NOMO-1 treated with DMSO at 0.1 percent for 48 hours (cell line): ENCODE data around the gene CWF19L1.

ENCODE experiments used
- DNase-seq: peaks from one replicate; lab custom pipeline; 2025; ENCODE audit not compliant: unreplicated experiment; lab: John Stamatoyannopoulos, UW

CWF19L1 gene

GRCh38 chr10:100253041-100253440, 14.4 kb downstream of the CWF19L1 start:
- no peak for DNase-seq

GRCh38 chr10:100248820-100249219, 18.6 kb downstream of the CWF19L1 start:
- DNase-seq = no peak

GRCh38 chr10:100245484-100246220, 21.8 kb downstream of the CWF19L1 start:
- no peak for DNase-seq

- no peak for DNase-seq
Observed at GRCh38 chr10:100239851-100240250, 27.6 kb downstream of the CWF19L1 start.

GRCh38 chr10:100238429-100238828, 29.0 kb downstream of the CWF19L1 start:
- DNase-seq = no peak

GRCh38 chr10:100232101-100232500, 35.3 kb downstream of the CWF19L1 start:
- DNase-seq = no peak

- DNase-seq = no peak
Observed at GRCh38 chr10:100229819-100230422, 37.5 kb downstream of the CWF19L1 start.

GRCh38 chr10:100223879-100224278, 43.6 kb downstream of the CWF19L1 start:
- DNase-seq = no peak

- DNase-seq = no peak
Observed at GRCh38 chr10:100222529-100222928, 44.9 kb downstream of the CWF19L1 start.

DNA sequence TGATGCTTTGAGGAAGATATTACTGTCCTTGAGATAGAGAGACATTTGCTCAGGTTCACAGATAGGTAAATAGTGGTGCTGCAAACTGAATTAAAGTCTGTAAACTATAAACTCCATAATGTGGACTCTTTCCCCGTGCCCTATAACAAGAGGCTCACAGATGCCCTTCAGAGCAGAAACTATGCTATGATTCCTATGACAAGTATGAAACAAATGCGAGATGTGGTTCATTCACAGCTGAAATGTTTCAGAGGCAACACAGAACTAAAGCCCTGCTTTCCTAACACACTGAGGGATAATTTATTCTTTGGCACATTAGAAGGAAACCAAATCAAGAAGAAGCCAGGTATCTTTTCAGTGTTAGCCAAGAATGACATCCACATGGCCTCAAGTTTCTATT, 51.4 kb downstream of the CWF19L1 start:
- DNase-seq = no peak

GRCh38 chr10:100209303-100209702, 58.1 kb downstream of the CWF19L1 start:
- no peak for DNase-seq

GRCh38 chr10:100208276-100208675, 59.2 kb downstream of the CWF19L1 start:
- no peak for DNase-seq

- no peak for DNase-seq
Observed at GRCh38 chr10:100204370-100204769, 63.1 kb downstream of the CWF19L1 start.

DNA sequence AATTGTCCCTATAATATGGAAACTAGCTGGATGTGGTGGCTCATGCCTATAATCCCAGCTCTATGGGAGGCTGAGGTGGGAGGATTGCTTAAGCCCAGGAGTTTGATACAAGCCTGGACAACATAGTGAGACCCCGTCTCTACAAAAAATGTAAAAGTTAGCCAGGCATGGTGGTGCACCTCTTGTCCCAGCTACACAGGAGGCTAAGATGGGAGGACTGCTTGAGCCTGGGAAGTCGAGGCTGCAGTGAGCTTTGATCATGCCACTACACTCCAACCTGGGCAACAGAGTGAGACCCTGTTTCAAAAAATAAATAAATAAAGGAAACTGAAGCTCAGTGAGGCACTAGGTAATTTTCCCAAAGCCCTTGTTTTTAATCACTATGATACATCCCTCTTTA, 65.9 kb downstream of the CWF19L1 start:
- DNase-seq = no peak

DNA sequence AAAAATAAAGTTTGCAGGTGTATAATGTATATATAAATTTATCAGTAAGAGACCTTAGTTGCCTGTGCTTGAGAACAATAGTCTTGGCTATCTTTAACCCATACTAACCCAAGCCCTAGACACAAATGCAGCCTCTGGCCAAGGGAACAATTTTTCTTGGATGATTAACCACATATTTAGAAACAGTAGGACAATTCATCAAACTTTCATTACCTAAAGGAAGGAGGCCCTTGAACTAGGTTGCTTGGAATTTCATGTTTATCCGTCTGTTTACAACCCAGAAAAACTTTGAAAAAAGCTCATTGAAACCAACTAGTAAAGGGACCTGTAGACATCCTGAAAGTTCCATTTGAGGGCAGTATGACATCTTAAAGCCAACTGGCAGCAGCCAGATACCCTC, 72.7 kb downstream of the CWF19L1 start:
- DNase-seq = no peak

- peak; percentile 88 for DNase-seq
Observed at GRCh38 chr10:100192350-100192749, 75.1 kb downstream of the CWF19L1 start.

- DNase-seq = peak; percentile 48
Observed at GRCh38 chr10:100186253-100187212, 80.9 kb downstream of the CWF19L1 start.

DNA sequence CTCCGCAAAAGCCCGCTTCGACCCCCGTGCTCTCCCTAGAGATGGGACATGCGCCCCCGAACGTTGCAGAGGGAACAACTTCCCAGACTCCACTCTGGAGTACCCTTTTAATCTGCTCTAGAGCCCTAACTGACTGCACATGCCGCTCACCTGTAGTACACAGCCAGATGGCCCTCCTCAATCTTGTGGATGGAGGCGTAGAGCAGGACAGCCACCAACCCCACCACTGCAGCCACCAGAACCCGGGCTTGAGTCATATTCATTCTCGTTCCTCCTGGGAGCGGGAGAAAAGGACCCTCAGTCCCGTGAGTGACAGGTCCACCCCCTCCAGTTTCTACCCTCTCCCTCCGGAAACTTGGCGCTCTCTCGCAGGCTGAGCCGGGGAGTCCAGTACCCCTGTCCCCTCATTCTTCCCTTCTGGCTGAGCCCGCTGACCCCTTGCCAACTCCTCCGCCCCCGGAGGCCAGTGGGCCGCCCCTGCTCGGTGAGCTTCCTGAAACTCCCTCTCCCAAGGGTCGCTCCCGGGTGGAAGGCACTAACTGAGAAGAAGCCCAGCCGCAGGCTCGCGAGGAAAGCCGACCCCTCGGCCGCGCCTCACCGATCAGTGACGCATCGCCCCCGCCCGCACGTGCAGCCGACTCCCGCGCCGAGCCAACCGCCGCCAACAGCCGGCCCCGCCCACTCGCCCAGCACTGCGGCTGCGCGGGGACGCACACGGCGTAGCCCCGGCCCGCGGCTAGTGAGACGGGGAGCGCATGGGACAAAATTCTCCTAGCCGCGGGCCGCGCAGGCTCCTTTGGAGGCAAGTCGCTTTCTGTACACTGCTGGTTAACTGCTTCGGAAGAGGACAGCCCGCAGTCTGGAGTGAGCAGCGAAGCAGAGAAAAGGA, 81.8 kb downstream of the CWF19L1 start, which contains the start of gene ERLIN1:
Gene ERLIN1, minus strand, starts transcription at position 666 of the 889 bp plus-strand sequence. Its CDS starts 403 bp downstream, at position 263.
- peak; percentile 92 for DNase-seq

GRCh38 chr10:100184840-100185239, 82.6 kb downstream of the CWF19L1 start:
- peak; percentile 60 for DNase-seq

GRCh38 chr10:100184426-100184825, 83.0 kb downstream of the CWF19L1 start:
- DNase-seq = no peak
